CD4-positive, CD25-positive, alpha-beta regulatory T cell (primary cell): Measurements from ENCODE around the gene CA12. TPM values are rescaled to one million over a fixed set of nuclear protein-coding genes. Genes with fewer than 3 reads are reported as not detected.

ENCODE experiments used
- ATAC-seq, 2 donors: fragments of 150-1000 bp; cut with Tn5 transposase; one replicate each; pipeline ENCODE4 v1.10.0; 2021; ENCODE audit warnings: low read depth in 2 of 2, moderate number of reproducible peaks in 2 of 2, moderate library complexity in 1 of 2
- DNase-seq, 3 donors: peaks; one replicate each; pipeline versions ENCODE4 v3.0.0 to v3.0.0-alpha.2; 2012 to 2022; ENCODE audit warnings: mixed read lengths in 1 of 3
- H3K27ac ChIP-seq: one replicate; pipeline ENCODE4 v1.7.0; 2013; ENCODE audit warnings: mild to moderate bottlenecking, low read length; ENCODE audit not compliant: insufficient read depth, poor library complexity, severe bottlenecking
- H3K27me3 ChIP-seq: one replicate; pipeline ENCODE4 v1.7.0; 2013; ENCODE audit warnings: low read length; ENCODE audit not compliant: control insufficient read depth, insufficient read depth
- H3K36me3 ChIP-seq: one replicate; pipeline ENCODE4 v1.7.0; 2013; ENCODE audit warnings: mild to moderate bottlenecking, low read length, moderate library complexity; ENCODE audit not compliant: control insufficient read depth, insufficient read depth
- H3K4me1 ChIP-seq: 2 replicates; pipeline ENCODE4 v1.7.0; 2013; ENCODE audit warnings: mild to moderate bottlenecking, low read length; ENCODE audit not compliant: insufficient read depth, control insufficient read depth, poor library complexity, severe bottlenecking
- H3K4me3 ChIP-seq: one replicate; pipeline ENCODE4 v1.7.0; 2013; ENCODE audit warnings: low read depth, mild to moderate bottlenecking, low read length, moderate library complexity
- H3K9me3 ChIP-seq, 2 experiments: 1 replicate in 1 of 2; 2 replicates in 1 of 2; pipeline ENCODE4 v1.7.0; 2013; ENCODE audit warnings: low read length in 2 of 2, mild to moderate bottlenecking in 1 of 2, moderate library complexity in 1 of 2; ENCODE audit not compliant: control insufficient read depth in 2 of 2
- H3K27ac Mint-ChIP-seq, 3 donors: one replicate each; pipeline ENCODE4 v1.8.0; 2020 to 2022; ENCODE audit warnings: mild to moderate bottlenecking in 3 of 3, mixed read lengths in 3 of 3, moderate library complexity in 2 of 3
- H3K27me3 Mint-ChIP-seq: one replicate; pipeline ENCODE4 v1.8.0; 2022; ENCODE audit warnings: mild to moderate bottlenecking, mixed read lengths
- H3K36me3 Mint-ChIP-seq: one replicate; pipeline ENCODE4 v1.8.0; 2020; ENCODE audit warnings: mixed read lengths
- H3K4me1 Mint-ChIP-seq, 4 donors: one replicate each; pipeline ENCODE4 v1.8.0; 2020 to 2022; ENCODE audit warnings: mixed read lengths in 4 of 4, mild to moderate bottlenecking in 1 of 4
- H3K4me3 Mint-ChIP-seq, 4 donors: one replicate each; pipeline ENCODE4 v1.8.0; 2020 to 2022; ENCODE audit warnings: mild to moderate bottlenecking in 4 of 4, mixed read lengths in 4 of 4, moderate library complexity in 3 of 4
- H3K9me3 Mint-ChIP-seq, 7 donors: one replicate each; pipeline ENCODE4 v1.8.0; 2020 to 2022; ENCODE audit warnings: mixed read lengths in 7 of 7, mild to moderate bottlenecking in 3 of 7, moderate library complexity in 2 of 7
- polyA plus RNA-seq, 4 donors: library from polyadenylated mRNA; unstranded; fragments of 300-500 nt; fragmentation: Illumina TruSeq; gene quantifications; one replicate each; pipeline ENCODE4 v1.2.3, GENCODE V29; 2021
- total RNA-seq: library from RNA; stranded (reverse); gene quantifications from one replicate; pipeline ENCODE4 v1.2.3, GENCODE V29; 2022

Gene CA12
- total and polyA plus RNA-seq, 5 donors from 2014 or later: not detected

- Mint-ChIP-seq H3K4me1 (peaks cover 2 to 15% (median 8%) of the 10 kb centered on the region in 4 donors), H3K36me3 (no peaks in the 10 kb centered on the region), H3K27ac (no peak overlapping the region), H3K27me3 (peaks cover 74% of the 10 kb centered on the region), H3K9me3 (peaks cover 0 to 2% (median 0%) of the 10 kb centered on the region in 7 donors), H3K4me3 (peak overlapping the region in 1 of 4 donors; percentile 4)
- ATAC-seq (no peak), DNase-seq (no peak)
- Histone ChIP-seq H3K4me3 (no peak overlapping the region), H3K27me3 (peaks cover 32% of the 10 kb centered on the region), H3K27ac (no peak overlapping the region), H3K36me3 (no peaks in the 10 kb centered on the region), H3K4me1 (peaks cover 7% of the 10 kb centered on the region), H3K9me3 (no peaks in the 10 kb centered on the region)
These were observed 2.0 kb downstream of the CA12 start for GRCh38 chr15:63379492-63380150.

DNA sequence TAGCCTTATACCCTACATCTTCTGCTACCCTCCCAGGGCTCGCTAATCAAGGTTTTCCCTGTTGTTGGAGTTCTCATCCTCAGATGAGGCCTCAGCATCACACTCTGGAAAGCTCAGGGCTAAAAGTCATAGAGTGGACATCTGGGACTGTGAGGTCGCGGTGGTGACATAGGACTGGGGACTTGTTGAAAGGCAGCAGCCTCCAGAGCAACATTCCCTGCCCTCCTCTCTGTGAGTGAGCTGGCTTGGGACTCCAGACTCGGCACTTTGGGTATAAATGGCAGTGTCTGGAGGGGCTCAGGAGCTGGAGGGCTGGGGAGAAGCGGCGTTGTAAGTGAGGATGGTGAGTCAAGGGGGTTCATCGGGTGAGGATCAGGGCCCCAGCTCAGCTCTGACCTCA lies 2.7 kb downstream of the CA12 start:
- DNase-seq (no peak), ATAC-seq (no peak)
- Histone ChIP-seq H3K9me3 (no peaks in the 10 kb centered on the region), H3K36me3 (no peaks in the 10 kb centered on the region), H3K4me1 (peaks cover 7% of the 10 kb centered on the region), H3K27me3 (peaks cover 27% of the 10 kb centered on the region), H3K27ac (no peak overlapping the region), H3K4me3 (no peak overlapping the region)
- Mint-ChIP-seq H3K36me3 (no peaks in the 10 kb centered on the region), H3K27ac (no peak overlapping the region), H3K4me3 (no peak overlapping the region), H3K27me3 (peaks cover 71% of the 10 kb centered on the region), H3K4me1 (peaks cover 2 to 15% (median 8%) of the 10 kb centered on the region in 4 donors), H3K9me3 (peaks cover 0 to 2% (median 0%) of the 10 kb centered on the region in 7 donors)

DNA sequence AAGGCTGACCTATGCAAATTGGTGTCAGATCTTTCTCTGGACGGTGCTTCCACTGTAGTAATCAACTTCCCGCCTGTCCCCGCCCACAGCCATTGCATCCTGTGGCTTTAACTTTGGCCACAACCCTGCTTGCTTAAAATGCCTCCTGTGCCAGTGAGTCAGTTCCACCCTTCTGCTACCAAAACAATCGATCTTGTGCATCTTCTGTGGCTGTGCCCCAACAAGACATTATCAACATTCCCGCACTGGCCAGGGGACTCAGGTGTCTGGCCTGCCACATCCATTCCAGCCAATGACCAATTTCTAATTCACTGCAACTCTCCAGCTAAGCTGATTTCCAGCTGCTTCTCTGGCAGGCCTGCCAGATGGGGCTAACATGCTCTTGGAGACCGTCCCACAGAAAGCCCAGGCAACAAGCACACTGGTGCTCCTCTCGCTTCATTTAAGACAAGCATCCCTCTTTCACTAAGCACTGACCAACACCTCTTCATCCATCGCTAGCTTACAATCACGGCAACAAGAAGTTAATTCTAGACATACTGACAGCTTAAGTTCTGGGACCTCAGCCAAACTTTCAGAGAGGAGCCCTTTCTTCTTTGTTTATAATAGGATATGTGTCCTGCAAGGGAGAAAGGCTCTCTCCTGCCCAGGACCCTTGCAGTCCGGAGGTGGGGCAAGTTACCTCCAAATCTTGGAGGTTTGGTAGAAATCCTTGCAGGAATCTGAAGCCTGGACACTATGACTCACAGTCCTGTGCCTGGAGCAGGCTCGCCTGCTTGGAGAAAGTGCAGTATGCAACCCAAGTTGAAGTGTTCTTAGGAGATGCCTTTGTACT lies 6.7 kb downstream of the CA12 start:
- Histone ChIP-seq H3K27me3 (peaks cover 14% of the 10 kb centered on the region), H3K27ac (no peak overlapping the region), H3K4me1 (no peaks in the 10 kb centered on the region), H3K36me3 (no peaks in the 10 kb centered on the region), H3K4me3 (no peak overlapping the region), H3K9me3 (no peaks in the 10 kb centered on the region)
- DNase-seq (no peak), ATAC-seq (no peak)
- H3K4me3 Mint-ChIP-seq: no peak overlapping the region
- H3K4me1 Mint-ChIP-seq: peaks cover 2 to 10% (median 4%) of the 10 kb centered on the region in 4 donors
- H3K27me3 Mint-ChIP-seq: peaks cover 39% of the 10 kb centered on the region
- no peaks in the 10 kb centered on the region for H3K36me3 Mint-ChIP-seq
- H3K9me3 Mint-ChIP-seq: no peaks in the 10 kb centered on the region
- H3K27ac Mint-ChIP-seq: no peak overlapping the region

- no peak overlapping the region for H3K27ac ChIP-seq
- no peak overlapping the region for H3K4me3 ChIP-seq
- Mint-ChIP-seq H3K4me1 (peaks cover 2 to 10% (median 4%) of the 10 kb centered on the region in 4 donors), H3K27me3 (peaks cover 36% of the 10 kb centered on the region), H3K36me3 (no peaks in the 10 kb centered on the region), H3K27ac (no peak overlapping the region), H3K4me3 (no peak overlapping the region), H3K9me3 (no peaks in the 10 kb centered on the region)
- DNase-seq (no peak), ATAC-seq (no peak)
- no peaks in the 10 kb centered on the region for H3K9me3 ChIP-seq
- no peaks in the 10 kb centered on the region for H3K4me1 ChIP-seq
- no peaks in the 10 kb centered on the region for H3K36me3 ChIP-seq
- peaks cover 8% of the 10 kb centered on the region for H3K27me3 ChIP-seq
These were observed 7.6 kb downstream of the CA12 start for GRCh38 chr15:63373866-63374548.

GRCh38 chr15:63373330-63373729 lies 8.3 kb downstream of the CA12 start:
- DNase-seq (no peak), ATAC-seq (no peak)
- no peaks in the 10 kb centered on the region for H3K36me3 Mint-ChIP-seq
- Histone ChIP-seq H3K27me3 (peaks cover 8% of the 10 kb centered on the region), H3K9me3 (no peaks in the 10 kb centered on the region), H3K27ac (no peak overlapping the region), H3K4me3 (no peak overlapping the region), H3K4me1 (no peaks in the 10 kb centered on the region), H3K36me3 (no peaks in the 10 kb centered on the region)
- peaks cover 29% of the 10 kb centered on the region for H3K27me3 Mint-ChIP-seq
- no peaks in the 10 kb centered on the region for H3K9me3 Mint-ChIP-seq
- peaks cover 2 to 6% (median 4%) of the 10 kb centered on the region in 4 donors for H3K4me1 Mint-ChIP-seq
- no peak overlapping the region for H3K4me3 Mint-ChIP-seq
- no peak overlapping the region for H3K27ac Mint-ChIP-seq

DNA sequence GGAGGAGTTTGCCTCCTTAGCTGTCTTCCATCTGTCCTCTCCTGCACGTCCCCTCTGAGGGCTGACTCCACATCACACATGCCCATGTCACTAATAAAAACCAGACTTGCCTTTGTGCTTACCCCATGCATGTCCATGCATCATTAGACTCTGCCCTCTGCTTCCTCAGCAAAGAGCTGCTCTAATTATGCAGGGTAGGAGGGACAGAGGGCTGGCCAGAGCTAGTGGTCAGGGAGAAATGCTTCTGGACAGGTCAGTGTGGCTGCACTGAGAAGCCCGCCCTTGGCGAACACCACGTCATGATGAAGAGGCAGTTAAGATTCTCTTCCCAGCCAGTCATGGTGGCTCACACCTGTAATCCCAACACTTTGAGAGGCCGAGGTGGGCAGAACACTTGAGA lies 8.9 kb downstream of the CA12 start:
- DNase-seq (no peak), ATAC-seq (no peak)
- Mint-ChIP-seq H3K4me3 (no peak overlapping the region), H3K36me3 (no peaks in the 10 kb centered on the region), H3K9me3 (no peaks in the 10 kb centered on the region), H3K27me3 (peaks cover 23% of the 10 kb centered on the region), H3K27ac (no peak overlapping the region), H3K4me1 (peaks cover 2 to 6% (median 3%) of the 10 kb centered on the region in 4 donors)
- Histone ChIP-seq H3K36me3 (no peaks in the 10 kb centered on the region), H3K4me3 (no peak overlapping the region), H3K27ac (no peak overlapping the region), H3K9me3 (no peaks in the 10 kb centered on the region), H3K4me1 (no peaks in the 10 kb centered on the region), H3K27me3 (peaks cover 6% of the 10 kb centered on the region)

DNA sequence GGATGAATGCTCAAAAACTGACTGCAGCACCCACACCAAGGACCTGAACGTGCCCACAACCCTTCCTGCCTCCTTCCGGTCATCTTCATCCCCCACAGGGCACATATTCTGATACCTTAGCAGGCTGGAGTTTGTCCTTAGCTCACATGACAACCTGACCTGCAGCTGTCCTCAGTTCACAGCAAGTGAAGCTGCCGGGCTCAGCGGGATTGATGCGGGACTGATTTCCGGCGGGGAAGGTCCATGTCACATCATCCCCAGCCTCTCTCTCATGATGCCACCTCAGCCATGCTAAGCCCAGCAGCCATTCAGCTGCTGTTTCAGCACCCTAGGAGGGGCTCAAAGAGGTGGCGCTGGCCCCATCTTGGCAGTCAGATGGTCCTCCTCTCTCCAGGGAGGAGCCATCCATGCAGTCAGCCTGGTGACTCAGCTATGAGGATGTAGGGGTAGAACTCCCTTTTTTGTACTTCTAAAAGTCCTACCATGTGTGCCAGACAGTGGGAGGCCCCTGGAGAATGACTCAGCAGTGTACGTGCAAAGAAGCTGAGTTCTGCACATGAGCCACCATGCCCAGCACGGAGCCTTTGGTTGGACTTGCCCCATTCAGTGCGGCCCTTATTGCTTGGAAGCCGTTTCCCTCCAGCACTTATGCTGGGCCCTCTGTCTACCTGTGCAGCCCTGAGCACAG lies 9.5 kb downstream of the CA12 start:
- H3K4me1 ChIP-seq: no peaks in the 10 kb centered on the region
- no peaks in the 10 kb centered on the region for H3K9me3 ChIP-seq
- H3K4me3 ChIP-seq: no peak overlapping the region
- DNase-seq (no peak), ATAC-seq (no peak)
- no peaks in the 10 kb centered on the region for H3K36me3 Mint-ChIP-seq
- H3K9me3 Mint-ChIP-seq: no peaks in the 10 kb centered on the region
- peak overlapping the region in 1 of 3 donors; percentile 31 for H3K27ac Mint-ChIP-seq
- peaks cover 0 to 6% (median 2%) of the 10 kb centered on the region in 4 donors for H3K4me1 Mint-ChIP-seq
- peaks cover 21% of the 10 kb centered on the region for H3K27me3 Mint-ChIP-seq
- peaks cover 6% of the 10 kb centered on the region for H3K27me3 ChIP-seq
- H3K27ac ChIP-seq: no peak overlapping the region
- no peaks in the 10 kb centered on the region for H3K36me3 ChIP-seq
- H3K4me3 Mint-ChIP-seq: no peak overlapping the region
